NCI-H2171 treated with DMSO at 0.1 percent for 48 hours (cell line): ENCODE data around the gene GNB1L.

Experiments
- DNase-seq: peaks from one replicate; lab custom pipeline; 2025; lab: John Stamatoyannopoulos, UW

Gene GNB1L, protein sequence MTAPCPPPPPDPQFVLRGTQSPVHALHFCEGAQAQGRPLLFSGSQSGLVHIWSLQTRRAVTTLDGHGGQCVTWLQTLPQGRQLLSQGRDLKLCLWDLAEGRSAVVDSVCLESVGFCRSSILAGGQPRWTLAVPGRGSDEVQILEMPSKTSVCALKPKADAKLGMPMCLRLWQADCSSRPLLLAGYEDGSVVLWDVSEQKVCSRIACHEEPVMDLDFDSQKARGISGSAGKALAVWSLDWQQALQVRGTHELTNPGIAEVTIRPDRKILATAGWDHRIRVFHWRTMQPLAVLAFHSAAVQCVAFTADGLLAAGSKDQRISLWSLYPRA

DNA sequence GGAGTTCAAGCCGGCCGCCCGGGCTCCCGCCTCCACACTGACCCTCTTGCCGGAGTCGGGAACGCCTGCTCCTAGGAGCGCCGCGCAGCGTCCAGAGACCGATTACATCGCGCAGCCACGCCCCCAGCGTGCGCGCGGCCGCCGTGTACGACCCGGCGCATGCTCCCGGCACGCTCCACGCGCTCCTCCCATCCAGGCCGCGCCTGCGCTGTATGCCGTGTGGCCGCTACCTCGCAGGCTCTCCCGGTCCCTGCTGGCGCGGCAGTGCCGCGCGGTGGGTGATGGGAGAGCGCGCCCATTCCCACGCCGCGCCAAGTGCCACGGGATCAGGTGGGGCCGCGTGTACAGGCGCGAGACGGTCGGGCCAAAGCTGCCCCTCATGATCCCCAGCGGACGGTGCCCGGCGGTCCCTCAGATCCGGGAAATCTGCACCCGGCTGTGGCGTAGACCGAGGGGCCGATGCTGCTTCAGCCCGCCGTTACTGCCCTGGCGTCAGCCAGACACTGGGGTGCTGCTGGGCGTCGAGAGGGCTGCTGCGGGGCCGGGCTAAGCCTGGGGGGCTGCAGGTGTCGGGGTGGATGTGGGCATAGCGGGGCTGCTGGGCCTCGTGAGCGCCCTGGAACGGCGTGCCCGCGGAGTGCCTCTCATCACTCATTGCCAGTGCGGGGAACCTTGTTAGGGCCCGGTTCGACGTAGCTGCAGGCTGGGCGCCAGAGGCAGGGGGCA is at the start of gene GNB1L, which contains the start of gene RTL10:
Gene GNB1L, minus strand, starts transcription at position 97 of the 726 bp plus-strand sequence. CDS start 33,519 bp downstream, outside the sequence.
Gene RTL10, minus strand, starts transcription at position 97 of the 726 bp plus-strand sequence. CDS start 2,613 bp downstream, outside the sequence.
- DNase-seq: peak; percentile 93

DNA sequence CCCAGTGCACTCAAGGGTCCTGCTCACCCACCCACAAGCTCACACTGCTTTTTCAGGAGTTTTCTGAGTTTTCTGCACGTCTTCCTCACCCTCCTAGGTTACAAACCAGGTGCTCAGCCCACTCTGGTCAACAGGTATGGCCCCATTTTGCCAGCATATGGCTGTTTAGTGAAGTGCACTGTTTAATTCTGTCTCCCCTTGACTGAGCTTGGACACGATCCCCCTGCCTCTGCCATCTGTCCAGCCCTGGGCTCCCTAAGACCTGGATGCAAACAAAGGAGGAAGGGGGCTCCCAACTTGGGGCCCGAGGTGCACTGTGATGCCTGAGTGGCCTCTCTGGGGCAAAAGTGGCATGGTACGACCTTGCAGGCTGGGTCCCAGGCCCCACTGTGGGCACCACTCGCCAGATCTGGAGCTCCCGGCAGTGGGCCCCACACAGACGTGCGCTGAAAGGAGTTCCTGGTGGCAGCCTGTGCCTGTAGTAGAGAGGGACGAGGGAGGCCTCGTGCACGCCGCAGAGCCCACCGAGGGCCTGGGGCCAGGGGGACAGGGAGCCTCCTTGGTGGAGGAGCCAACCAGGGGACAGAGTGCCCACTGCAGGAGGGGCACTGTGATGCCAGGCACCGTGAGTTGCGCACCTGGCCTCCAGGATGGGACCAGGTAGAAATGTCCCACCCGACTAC is 49.6 kb upstream of the GNB1L start:
- DNase-seq: peak; percentile 23

DNA sequence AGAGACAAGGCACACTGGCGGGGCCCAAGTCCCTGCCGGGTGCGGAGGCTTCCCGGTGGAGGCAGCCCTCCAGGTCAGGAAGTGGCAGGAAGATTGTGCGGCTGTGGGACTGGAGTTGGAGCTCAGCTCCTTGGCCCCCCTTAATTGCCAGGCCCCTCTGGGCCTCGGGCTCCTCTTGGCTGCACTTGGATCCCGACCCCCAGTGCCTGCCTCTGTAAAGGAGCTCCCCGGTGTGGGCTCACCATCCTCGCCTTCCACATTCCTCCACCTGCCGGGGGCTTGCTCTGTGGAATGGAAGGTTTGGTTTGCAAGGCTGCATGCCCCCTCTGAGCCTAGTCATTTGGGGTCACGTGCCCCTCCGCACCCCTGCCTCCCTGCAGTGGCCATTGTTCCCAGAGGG is 48.8 kb upstream of the GNB1L start:
- DNase-seq: no peak

DNA sequence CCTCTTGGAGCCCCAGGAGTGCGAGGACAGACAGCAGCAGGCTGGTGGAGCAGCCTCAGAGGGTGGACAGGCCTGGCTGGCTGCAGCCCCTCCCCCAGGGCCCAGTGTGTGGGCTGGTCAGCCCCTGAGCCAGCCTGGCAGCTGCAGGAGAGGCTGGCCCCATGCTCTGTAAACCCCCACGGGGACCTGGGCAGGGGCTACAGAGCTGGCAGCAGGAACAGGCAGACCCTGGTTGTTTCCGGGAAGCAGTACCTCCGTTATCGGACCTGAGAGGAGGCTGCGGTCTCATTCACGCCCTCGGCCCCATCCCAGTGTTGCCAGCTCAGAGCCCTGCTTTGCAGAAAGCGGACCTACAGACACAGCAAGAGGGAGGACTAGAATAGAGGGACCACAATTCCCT is 48.4 kb upstream of the GNB1L start:
- no peak for DNase-seq

DNA sequence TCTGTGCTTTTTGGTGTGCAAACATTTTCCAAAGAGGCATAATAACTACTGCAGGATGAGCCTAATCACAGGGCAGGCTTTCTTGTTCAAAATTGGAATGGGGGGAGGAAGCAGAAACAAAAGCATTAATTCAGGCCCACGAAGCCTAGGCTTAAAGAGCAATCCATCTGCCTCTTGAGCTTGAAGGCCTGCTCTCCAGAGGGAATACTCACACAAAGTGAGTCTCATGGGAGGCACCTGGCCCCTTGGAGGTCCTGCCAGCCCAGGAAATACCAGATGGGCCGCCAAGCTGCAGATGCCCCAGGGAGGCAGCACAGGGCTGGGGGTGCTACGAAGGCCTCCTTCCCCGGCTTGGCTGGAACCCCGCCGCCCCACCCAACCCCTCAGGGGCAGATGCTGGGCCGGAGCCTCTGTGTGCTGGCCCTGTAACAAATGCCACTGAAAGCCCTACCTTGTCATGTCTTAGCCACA is 47.6 kb upstream of the GNB1L start:
- DNase-seq: peak; percentile 96

DNA sequence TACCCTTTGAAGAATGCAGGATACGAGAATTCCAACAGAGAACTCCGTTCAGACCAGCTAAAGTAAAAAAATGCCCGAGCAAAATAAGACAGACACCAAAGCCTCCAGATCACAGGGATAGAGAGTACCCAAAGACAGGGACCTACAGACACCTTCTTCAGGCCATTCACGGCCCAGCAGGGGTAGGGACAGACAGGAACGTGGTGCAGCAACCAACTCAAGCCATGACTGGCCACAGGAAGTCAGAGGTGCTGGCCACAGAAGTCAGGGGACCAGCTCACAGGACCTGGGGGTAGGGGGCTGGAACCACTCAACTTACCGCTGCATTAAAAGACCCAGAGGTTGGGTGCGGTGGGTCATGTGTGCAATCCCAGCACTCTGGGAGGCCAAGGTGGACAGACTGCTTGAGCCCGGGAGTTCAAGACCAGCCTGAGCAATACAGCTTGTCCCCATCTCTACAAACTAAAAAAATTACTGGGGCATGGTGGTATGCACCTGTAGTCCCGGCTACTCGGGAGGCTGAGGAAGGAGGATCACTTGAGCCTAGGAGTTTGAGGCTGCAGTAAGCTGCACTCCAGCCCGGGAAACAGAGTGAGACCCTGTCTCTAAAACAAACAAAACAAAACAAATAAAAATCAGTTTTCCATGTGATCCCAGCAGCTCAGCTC is 47.0 kb upstream of the GNB1L start:
- DNase-seq: no peak

DNA sequence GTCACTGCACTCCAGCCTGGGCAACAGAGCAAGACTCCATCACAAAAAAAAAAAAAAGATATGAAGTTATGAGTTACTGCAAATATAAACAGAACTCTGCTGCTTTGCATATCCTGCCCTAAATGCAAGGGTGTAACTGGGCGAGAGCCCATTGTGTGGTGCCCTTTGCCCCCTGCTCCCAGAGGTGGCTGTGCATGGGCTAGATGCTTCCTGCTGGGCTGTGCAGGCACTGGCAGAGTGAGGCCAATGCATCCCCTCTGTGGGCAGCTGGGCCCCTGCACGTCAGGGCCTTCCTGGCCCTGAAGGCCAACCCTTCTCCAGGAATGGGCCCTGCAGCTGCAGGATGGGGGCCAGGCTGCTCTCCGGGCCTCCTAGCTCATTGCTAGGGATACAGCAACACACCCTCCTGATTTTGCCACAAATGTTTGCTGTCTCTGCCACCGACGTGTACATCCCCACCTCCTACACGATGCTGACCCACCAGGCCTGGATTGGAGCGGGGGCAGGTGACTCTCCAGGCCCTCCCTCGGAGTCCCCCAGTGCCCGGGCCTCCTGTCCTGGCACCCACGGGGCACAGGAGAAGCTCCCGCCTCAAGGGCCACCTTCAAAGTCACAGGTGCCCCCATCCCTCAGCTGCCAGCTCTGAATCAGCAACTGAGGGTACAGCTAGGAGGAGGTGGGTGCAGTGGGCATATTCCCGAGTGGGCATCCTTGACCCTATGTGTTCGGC is 46.2 kb upstream of the GNB1L start:
- DNase-seq: no peak

DNA sequence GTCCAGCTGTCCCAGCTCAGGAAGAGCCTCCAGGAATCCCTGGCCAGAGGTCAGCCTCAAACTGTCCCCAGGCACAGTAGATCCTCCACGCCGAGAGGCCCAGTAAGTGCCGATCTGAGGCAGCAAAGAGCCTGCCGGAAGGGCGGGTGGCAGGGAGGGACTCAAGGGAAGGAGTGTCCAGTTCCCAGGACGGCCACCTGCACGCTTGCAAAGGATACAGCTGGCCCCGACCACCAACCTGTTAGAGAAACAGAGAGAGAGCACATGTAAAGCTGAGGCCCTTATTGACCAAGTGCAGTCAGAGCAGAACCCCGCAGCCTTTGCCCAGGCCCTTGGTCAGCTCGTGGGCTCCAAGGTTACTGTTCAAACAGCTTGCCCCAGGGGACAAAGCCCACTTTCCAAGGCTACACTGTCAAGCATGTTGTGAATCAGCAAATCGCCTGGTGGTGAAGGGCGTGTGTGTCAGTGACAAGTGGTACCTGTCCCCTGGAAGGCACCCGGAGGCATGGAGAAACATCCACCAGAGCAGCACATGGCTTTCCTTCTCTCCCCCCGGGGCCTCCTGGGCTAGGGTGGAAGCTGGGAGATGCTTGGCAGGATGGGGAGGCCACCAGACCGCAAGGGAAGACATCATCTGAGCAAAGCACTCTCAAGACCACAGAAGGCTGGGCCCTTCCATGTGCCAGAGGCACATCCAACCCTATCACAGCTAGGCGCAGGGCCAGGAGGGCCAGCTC is 44.3 kb upstream of the GNB1L start:
- DNase-seq: no peak

DNA sequence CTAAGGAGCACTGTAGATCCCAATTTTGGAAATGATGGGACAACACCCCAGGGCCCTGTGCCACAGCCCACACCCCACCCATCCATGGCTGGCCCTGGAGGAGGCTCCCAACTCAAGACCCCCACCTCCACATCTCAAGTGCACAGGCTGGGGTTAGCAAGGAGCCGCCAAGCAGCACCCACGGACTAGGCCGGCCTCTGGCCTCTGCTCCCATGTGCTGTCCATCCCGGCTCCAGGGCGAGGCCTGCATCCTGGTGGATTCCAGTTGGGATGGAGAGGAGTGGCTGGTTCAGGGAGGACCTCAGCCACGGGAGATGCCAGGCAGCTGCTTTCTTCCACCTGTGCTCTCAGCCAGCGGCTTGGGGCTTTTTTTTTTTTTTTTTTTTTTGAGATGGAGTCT is 43.5 kb upstream of the GNB1L start:
- DNase-seq: peak; percentile 46

DNA sequence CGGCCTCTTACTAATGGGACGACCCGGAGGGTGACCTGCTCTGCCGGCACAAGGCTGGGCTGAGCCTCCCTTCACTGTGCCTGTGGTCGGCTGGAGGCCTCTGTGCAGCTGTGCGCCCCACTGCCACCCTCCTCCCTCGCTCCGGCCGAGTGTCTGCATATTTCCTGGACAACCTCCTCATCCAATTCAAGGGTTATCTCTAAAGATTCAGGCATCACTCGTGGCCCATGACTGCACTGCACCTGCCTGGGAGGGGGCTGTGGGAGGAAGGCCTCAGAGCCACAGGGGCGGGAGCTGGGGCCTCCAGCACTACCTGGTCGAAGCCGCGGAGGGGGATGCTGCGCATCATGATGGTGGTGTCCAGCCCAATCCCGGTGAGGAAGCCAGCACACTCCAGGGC is 43.1 kb upstream of the GNB1L start:
- DNase-seq: no peak

DNA sequence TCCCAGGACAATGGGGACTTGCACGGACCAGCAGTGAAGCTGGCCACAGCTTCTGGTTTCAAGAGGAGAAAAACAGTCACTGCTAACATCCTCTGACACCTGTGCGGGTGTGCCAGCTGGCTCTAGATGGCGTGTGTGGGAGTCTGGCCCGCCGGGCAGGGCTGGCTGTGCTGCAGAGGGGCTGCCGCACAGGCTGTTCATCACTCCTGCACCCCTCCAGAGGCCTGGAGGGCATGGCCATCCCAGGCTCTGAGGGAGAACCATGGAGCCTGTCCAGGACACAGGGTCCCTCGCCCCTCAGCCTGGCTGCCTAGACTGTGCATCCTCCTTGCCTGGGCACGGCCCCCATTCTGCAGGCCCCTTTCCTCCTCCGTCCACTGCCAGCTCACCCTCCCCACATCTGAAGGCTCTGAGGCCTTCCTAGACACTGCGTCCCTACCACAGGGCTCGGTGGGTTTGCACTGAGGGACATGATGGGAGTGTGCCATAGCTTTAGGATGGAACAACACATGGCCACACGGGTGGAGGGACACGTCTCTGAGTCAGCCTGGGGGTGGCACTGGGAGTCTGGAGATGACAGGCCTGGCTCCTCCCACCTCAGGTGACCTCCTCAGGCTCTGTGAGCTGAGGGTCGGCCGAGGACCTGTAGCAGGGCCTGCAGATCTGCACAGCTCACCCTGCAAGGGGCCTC is 42.1 kb upstream of the GNB1L start:
- peak; percentile 62 for DNase-seq

DNA sequence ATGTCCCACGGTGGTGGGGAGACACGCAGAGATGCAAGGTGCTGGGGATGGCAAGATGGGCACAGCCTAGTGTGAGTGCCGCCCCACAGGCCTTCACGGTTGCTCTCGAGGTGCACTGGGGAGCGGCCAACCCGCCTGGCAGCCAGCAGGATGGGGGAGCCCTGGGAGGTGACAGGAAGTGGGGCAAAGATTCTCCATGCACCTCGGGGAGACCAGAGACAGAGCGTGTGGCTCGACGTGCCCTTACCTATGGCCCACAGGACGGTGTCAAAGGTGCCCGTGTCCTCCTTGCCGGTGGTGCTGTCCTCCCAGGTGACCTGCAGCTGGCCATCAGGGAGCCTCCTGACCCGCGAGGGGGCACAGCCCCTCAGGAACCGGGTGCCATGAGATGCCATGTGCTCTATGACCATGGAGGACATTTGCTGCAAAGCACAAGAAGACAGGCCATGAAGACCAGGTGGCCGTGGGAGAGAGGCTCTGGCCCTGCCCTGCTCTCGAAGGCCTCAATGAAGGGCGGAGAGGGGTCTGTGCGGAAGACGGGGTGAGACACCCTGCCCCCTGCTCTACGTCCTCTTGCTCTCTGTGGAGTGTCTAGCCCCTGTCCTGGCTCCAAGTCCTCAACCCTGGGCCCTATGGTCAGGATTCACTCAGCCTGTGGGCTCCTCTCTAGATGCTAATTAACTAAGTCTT is 40.6 kb upstream of the GNB1L start:
- no peak for DNase-seq

DNA sequence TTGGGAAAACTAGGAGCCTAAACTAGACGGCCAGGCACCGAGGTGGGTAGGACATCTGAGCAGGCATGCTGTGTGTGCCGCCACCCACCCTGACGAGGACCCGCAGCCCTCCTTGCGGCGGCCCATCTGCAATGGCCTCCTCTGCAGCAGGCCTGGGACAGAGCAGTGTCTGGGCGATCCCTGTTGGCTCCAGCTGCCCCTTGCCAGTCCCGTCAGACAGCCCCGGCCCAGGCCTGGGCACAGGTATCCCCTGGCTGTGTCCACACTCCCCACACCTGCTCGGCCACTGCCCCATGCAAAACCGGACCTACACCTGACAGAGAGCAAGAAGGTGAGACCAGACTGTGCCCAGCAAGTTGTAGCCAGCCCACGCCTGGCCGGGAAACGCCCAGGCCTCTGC is 38.7 kb upstream of the GNB1L start:
- no peak for DNase-seq

DNA sequence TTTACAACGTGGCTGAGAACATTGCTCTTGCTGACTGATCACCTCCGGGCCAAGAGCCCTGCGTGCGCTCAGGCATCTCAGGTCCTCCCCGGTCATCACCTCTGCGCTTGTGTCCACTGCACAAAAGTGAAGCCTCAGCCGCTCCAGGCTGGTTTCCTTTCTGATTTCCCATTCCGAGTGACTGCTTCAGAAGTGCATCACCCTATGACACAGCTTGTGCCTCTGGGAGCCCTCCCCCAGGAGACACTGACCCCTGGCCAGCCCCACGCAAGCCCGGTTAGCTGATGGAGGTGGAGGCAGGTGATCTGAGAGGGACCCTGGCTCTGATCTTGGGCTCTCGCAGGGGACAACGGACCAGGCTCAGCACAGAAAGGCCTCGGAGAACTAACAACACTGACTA is 38.3 kb upstream of the GNB1L start:
- no peak for DNase-seq

DNA sequence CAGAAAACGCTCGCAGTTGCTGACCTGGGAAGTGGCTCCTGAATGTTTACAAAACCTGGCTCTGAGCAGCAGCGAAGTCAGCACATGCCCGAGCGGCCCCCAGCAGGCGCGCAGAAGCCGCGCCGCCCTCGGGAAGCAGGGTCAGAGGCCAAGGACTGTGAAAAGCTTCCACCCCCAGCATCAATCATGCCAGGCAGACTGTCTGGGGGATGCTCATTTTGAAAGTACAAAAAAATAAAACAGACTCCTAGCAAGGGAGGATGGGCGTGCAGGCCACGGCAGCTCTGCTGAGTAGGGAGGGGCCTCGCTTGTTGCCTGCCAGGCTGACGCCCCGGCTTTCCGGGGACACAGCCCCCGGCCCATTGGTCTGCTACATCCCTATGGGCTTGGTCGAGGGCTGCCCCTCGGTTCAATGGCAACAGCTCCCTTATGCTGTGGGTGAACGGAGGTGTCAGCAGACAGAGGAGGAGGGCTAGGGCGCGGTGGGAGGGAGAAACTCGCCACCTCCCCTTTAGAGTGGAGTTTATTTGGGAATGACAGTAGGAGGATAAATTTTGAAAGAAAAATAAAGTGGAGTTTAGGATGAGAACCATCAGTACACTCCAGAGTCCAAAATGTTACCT is 37.7 kb upstream of the GNB1L start:
- peak; percentile 70 for DNase-seq

DNA sequence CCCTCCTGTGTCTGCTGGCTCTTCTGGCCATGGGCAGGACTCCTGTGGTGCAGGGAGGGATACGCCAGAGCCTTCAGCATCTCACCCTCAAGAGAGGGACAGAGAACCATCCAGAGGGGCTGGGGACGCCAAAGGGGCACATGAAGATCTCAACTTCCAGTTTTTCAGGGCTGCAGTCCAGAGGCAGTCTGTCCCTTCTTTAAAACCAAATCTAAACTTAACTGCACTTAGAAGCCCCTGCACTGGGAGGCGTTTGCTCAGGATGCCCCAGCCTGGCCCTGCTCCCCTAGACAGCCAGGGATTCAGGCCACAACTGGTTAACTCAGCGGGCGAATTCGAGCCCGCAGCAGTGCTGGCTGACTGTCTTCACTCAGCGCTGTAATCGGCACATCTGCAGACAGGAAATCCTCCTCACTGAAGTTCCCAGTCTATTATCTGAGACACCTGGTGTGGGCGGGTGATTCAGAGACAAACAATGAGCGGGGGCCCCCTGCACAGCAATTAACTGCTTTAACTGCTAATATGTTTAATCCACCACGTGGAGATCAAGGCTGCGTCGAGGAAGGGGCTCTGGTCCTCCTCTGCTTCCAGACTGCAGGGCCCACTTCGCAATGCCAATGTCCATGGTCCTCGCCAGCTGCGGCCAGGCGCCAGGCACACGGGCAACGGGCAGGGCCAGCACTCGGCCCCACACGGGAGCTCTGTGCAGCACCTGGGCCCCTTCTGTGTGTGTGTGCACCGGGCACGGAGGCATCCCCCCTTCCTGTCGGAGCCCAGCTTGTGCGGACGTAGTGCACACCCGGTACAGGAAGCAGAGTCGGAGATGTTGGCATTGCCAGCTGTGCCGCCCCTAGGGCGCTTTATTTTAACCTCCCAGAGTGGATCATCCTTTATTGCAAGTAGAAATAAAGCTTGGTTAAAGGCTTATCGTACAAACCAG is 36.9 kb upstream of the GNB1L start:
- DNase-seq: peak; percentile 86

DNA sequence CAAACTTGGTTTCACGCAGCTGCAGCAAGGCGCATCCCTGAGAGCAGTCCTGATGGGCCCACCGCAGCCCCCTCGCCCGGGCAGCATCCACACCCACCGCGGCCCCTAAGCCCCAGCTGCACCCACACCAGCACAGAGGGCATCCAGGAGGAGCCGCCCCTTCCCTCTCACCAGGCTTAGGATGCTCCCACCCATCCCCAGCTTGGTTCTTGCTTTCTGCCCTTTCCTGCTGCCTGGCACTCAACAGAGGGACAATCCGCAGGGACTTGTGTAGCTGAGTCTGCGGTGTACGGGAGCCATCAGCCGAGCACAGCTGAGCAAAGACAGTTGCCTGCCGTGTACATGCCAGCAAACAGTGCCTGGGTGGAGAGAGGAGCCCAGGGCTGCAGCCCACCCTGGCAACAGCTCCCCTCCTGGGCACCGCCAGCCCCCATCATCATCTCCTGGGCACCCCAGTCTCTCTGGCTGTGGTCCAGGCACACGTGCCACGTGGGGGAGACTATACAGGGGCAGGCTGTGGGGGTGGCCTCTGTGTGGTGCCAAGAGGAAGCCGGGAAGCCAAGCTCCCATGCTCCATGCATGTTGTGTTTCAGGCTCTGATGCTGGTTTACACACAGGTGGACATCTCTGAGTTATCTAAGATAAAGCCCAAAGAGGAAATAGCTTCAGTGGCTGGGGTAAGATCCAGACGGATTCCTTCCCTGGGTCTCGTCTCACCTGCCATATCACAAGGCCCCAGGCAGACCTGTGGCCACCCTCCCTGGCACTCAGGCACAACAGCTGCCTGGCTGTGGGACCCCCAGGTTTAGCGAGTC is 36.0 kb upstream of the GNB1L start:
- DNase-seq: no peak
